HG03342 (cell line): ENCODE results near the gene DPH7.
"Not testable (repeated sequence)": the region's sequence is repeated elsewhere in the genome, so short reads cannot be mapped to it uniquely, and the experiment has no call there.

Experiments used
- ATAC-seq: cut with Tn5 transposase; IDR thresholded peaks from one replicate; pipeline ENCODE4 v1.9.1; 2021; ENCODE audit warnings: mild to moderate bottlenecking, moderate library complexity; ENCODE audit not compliant: unreplicated experiment

Gene DPH7

DNA sequence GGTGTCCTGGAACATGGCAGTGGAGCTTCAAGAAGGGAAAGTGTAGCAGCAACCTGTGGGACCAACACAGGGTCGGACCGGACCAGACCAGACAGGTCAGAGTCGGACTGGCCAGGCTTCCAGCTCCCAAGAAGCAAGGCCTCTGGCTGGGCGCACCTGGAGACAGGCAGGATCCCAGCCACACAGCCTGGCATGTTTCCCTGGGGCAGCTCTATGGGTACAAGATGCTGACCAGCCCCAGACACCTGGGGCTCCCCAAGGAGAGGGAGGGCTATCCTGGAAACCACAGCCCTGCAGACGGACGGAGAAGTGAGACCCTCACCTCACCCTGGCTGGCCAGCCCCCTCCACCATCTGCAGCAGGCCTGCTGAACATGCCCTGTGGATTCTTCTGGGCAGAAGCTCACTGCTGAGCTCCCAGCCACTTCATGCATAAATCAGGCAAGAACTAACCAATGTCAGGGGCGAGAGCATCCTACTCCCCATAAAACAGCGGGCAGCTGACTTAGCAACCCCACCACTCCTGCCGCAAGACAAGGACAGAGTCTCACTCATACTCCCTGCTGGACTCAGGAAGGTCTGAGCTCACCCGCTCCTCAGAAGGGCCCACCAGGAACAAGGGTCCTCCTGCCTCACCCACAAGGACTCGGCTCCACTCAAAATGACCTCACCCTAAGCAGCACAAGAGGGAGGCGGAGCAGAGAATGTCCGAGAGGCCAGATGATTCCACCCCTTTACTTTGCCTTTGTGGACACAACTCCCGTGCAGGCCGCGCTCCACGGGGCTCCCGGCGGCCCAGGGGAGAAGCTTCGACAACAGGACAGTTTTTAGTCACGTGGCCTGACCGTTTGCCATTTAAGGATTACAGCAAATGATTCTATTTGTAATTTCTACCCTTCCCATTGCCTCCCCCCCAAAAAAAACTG lies 2.9 kb upstream of the DPH7 start:
- ATAC-seq, result no peak

DNA sequence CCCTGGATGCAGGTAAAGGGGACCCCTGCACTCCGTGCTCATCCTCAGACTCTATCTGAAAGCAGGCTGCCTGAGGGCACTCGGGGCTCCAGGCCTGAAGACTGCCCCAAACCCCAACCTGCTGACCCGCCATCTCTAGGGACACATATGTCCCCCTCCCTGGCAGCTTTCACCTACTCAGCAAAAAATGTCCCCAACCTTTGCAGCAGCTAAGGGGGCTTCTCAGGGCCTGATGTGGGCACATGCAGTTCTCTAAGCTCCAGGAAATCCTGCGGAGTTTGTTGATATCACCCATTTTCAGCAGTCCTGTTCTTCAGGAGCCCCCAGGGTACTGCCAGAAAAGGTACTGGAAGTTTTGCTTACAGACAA lies 2.2 kb upstream of the DPH7 start:
- no peak for ATAC-seq

DNA sequence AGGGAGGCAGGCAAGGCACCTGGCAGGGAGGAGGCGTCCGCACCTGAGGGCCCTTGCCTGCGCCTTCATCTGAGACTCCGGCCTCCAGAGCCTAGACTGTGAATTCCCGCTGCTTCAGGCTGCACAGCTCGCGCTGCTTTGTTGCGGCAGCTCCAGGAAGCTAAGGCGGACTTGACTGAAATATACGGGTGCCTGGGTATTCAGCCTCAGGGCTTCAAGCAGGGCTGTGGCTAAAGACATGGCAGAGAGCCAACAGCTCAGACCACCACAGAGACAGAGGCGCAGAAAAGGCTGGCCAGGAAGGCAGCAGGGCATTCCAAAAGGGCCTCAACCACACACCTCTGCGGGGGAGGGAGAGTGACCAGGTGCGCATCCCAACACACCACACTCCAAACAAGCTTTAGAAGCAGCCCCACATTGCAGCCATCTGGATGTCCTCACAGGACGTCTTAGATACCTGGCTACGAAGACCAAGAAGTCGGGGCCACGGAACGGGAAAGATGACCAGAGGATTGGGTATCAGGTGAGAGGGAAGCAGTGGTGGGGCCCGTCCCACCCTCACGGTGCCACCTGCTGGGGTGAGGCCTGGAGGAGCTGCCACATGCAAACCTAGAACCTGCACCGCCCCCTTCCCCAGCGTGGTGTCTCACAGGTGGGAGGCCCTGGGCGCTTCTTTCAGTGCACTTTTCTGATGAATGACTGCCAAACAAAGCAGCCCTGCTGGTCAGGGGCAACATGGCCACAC lies 1.7 kb upstream of the DPH7 start:
- no peak for ATAC-seq

DNA sequence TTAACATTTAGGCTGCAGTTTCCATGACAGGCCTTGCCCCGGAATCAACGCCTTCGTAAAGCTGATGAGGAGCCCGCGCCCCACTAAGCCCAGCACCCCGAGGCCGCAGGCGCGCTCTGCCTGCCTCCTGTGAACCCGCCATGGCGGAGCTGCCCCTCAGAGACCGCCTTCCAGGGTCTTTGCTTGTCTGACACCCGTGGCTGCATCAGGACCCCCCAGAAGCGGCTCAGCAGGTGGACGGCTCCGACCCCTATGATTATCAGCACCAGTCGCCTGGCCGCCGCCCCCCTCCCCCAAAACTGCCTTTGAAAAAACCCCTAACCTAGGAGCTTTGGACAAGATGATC lies 507 bp upstream of the DPH7 start:
- no peak for ATAC-seq

DNA sequence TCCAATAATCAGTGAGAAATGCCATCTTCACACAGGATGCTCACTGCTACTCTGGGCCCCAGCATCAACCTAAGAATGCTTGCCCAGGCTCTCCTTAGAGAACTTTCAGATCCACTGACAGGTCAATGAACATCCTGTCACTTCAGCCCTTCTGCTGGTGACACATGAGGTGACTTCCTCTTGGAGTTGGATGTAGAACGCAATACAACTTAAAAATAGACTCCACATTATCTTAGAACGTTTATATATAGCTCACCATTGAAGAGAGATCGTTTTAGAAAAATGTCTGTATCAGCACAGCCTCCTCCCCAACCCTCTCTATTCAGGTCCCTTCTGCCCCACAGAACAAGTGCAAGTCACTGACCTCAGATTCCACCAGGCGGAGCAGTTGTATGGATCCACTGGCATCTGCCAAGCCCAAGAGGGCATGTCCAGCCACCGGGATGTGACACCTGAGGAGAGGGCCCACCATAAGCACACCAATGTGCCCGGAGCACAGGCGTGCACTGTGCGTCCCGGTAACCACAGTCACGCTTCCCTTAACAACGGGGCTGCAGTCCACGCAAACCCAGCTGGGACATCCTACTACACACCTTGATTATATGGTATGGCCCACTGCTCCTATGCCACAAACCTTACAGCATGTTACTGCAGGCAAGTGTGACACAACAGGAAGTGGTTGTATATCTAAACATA lies 2.9 kb downstream of the DPH7 start:
- no peak for ATAC-seq

DNA sequence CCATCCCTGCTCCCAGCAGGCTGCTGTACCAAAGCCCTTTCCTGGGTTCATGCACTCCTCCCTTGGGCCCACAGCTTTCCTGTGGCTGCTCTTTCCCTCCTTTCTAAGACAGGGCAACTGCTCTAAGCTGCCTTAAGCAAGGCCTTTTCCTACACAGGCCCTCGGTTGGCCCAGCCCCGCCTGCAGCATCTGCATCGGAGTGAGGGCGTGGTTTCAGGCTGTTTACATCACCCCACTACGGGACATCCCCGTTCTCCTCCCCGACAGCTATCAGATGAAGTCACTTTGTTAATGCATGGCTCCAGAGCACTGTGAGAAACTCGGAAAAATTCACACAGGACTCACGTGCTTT lies 3.4 kb downstream of the DPH7 start:
- no peak for ATAC-seq

DNA sequence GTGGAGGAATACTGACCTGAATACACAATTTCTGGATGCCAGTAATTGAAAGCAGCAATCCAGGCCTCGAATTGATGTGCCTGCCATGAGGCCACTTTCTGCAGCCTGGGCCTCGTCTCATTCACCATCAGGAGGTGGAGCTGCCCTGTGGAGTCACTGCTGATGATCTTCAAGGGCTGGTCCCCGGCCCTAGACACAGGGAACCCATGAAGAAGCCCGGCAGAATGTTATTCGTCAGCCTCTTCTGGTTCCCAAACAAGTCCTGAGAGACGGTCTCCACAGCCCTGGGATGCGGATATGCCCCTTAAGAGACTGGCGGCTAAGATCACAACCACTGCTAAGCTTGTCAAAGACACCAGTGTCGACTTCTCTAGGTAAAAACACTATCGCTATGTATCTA lies 4.5 kb downstream of the DPH7 start:
- ATAC-seq, result no peak

DNA sequence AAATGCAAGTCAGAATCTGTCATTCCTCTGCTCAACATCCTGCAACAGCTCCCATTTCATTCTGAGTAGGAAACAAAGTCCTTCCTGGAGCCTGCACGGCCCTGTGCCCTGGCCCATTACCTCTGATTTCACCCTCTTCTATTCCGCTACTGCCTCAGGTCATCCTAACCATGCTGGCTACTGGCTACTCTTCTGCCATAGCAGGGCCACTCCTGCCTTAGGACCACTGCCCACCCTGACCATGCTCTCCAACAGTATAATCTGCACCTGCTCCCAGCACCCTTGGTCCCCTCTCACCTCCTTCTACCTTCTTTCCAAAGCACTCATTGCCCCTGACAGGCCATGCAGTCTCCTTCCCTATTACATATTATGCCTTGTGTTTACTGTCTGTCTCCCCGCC lies 8.2 kb downstream of the DPH7 start:
- no peak for ATAC-seq

DNA sequence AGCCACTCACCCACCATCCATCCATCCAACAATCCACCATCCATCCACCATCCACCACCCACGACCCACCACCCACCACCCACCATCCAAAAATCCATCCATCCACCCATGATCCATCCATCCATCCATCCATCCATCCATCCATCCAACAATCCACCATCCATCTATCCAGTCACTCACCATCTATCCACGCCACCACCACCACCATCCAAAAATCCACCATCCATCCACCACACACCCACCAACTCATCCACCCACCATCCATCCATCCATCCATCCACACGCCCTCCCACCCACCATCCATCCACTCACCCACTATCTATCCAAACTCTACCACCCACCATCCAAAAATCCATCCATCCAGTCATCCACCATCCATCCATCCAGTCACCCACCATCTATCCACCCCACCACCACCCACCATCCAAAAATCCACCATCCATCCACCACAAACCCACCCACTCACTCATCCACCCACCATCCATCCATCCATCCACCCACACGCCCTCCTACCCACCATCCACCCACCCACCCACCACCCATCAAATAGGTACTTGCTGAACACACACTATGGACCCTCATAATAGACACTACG lies 9.0 kb downstream of the DPH7 start:
- ATAC-seq, result no peak

DNA sequence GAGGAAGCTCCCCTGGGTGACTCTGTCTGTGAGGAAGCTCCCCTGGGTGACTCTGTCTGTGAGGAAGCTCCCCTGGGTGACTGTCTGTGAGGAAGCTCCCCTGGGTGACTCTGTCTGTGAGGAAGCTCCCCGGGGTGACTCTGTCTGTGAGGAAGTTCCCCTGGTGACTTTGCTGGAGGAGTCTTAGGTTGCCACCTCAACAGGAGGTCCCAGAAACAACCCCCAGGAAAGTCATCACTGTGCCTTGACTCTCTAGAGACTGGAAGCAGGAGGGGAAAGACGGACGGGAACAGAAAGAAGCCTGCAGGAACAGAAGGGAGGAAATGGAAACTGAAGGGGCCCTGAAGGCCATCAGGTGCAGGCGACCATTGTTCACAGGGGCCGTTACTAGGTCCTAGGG lies 10.3 kb downstream of the DPH7 start:
- ATAC-seq, result not testable (repeated sequence)

DNA sequence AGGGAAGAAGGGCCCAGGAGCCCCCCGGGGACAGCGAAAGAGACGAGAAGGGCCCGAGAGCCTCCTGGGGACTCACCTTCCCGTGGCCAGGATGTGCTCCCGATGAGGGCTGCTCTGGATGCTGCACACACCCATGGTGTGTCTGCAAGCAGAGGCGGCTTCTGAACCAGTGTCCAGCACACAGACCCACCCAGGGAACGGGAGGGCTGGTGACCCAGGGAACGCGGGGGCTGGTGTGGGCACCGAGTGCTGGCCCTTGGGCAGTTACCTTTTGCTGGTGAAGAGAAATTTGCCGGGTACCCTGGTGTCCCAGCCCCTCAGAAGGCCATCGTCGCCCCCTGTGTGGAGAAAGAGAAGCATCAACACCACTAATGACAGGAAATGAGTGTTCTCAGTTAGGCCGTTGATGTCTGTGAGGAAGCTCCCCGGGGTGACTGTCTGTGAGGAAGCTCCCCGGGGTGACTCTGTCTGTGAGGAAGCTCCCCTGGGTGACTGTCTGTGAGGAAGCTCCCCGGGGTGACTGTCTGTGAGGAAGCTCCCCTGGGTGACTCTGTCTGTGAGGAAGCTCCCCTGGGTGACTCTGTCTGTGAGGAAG lies 13.8 kb downstream of the DPH7 start:
- no peak for ATAC-seq

DNA sequence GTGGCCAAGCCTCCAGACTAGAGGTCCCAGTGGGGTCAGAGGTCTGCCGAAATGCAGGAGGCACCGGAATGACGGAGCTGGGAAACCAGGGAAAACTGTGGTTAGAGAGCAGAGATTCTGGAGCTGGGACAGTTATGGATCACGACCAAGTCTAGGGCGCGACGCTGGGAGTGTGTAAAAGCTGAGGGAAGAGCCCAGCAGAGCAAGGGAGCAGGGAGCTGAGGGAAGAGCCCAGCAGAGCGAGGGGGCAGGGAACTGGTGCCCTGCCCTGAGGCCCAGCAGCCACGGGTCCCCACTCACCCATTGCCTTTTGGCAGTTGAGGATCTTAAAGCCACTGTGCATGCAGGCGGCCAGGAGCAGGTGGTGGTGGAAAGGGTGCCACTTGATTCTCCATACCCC lies 14.6 kb downstream of the DPH7 start:
- ATAC-seq, result no peak

DNA sequence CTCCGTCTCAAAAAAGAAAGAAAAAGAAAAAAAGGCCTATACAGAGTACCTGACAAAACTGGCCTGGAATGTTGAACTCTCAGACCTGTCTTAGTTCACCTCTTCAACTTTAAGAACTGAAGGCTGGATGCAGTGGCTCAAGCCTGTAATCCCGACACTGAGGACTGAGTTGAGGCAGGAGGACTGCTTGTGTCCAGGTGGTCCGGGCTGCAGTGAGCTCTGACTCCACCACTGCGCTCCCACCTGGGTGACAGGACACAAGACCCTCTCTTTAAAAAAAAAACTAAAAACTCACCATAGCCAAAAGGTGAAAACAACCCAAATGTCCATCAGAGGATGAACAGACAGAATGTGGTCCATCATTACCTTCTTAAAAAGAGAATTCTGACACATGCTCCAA lies 20.6 kb downstream of the DPH7 start:
- ATAC-seq, result no peak

DNA sequence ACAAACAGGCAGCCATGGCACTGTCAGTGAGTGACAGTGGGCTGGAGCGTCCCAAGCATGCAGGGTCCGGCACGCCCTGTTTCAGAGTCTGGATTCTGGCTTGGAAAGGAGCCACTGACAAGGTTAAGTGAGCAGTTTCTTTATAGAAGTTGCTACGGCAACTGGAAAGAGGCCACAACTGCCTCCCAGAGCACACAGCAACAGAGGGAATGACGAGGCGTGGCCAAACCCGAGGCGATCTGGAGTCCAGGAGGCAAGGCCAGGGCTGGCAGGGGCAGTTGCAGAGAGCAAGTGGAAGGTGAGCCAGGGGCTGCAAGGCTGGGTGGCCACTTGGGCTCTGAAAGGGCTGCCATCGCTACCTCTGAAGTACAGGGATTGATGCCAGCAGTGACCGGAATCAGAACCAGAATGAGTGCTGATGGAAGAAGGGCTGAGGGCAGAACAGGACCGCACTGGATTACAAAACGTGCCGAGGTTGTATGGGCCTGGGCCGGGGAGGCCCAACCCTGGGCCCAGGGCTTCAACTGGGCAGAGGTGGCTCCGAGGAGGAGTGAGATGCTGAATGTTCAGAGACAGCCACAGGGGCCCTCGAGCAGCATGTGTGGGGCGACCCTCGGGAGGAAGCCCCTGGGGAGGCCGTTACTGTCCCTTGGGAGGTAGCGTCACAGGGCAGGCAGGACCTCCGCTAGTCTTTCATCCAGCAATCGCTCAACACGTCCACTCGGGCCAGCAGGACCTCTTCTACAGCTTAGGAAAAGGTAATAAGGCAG lies 22.5 kb downstream of the DPH7 start:
- no peak for ATAC-seq

DNA sequence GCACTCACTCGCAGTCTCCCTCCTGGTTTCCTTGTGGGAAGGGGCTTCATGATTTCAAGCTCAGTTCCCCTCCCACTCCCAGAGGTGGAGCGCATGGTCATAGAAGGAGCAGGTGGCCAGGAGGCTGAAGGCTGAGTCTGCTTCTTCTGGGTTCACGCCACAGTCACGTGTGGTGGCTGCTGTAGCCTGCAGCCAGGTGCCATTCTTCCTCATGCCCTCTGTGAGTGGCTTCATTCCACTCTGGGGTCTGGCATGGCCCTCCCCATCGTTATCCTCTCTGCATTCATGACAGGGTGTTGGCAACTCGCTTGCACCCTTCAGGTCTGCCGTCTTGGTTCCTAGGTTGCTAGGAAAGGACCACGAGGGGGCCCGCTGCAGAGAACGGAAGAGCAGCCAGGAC lies 23.5 kb downstream of the DPH7 start:
- ATAC-seq, result no peak

DNA sequence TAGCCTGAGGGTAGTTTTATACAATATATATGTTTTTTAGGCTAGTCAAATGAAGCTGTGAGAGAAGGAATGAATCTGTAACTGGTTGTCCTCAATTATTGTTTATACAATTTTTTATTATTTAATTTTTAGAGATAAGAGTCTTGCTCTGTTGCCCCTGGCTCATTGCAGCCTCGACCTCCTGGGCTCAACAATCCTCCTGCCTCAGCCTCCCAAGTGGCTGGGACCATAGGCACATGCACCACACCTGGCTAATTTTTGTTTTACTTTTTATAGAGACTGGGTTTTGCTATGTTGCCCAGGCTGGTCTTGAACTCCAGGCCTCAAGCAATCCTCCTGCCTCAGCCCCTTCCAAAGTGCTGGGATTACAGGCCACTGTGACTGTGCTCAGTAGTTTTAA lies 24.4 kb downstream of the DPH7 start:
- no peak for ATAC-seq

DNA sequence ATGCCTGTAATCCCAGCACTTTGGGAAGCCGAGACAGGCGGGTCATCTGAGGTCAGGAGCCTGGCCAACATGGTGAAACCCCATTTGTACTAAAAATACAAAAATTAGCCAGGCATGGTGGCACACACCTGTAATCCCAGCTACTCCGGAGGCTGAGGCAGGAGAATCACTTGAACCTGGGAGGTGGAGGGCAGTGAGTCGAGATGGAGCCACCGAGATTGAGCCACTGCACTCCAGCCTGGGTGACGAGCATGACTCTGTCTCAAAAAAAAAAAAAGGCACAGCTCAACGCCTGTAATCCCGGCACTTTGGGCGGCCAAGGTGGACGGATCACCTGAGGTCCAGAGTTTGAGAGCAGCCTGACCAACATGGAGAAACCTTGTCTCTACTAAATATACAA lies 25.1 kb downstream of the DPH7 start:
- not testable (repeated sequence) for ATAC-seq

DNA sequence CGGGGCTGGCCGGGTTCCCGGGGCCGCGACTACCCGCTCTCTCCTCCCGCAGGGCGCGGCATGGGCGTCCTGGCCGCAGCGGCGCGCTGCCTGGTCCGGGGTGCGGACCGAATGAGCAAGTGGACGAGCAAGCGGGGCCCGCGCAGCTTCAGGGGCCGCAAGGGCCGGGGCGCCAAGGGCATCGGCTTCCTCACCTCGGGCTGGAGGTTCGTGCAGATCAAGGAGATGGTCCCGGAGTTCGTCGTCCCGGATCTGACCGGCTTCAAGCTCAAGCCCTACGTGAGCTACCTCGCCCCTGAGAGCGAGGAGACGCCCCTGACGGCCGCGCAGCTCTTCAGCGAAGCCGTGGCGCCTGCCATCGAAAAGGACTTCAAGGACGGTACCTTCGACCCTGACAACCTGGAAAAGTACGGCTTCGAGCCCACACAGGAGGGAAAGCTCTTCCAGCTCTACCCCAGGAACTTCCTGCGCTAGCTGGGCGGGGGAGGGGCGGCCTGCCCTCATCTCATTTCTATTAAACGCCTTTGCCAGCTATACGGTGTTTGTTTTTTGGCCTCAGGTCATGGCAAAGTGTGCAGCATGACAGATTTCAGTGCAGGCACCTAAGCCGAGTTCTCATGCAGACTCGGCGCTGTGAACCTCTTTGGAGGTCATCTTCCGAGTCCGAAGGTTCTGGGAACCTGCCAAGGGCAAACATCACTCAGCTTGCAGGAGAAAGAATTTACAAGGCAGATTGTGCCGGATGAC lies 26.5 kb downstream of the DPH7 start:
- ATAC-seq, result peak; percentile 17

DNA sequence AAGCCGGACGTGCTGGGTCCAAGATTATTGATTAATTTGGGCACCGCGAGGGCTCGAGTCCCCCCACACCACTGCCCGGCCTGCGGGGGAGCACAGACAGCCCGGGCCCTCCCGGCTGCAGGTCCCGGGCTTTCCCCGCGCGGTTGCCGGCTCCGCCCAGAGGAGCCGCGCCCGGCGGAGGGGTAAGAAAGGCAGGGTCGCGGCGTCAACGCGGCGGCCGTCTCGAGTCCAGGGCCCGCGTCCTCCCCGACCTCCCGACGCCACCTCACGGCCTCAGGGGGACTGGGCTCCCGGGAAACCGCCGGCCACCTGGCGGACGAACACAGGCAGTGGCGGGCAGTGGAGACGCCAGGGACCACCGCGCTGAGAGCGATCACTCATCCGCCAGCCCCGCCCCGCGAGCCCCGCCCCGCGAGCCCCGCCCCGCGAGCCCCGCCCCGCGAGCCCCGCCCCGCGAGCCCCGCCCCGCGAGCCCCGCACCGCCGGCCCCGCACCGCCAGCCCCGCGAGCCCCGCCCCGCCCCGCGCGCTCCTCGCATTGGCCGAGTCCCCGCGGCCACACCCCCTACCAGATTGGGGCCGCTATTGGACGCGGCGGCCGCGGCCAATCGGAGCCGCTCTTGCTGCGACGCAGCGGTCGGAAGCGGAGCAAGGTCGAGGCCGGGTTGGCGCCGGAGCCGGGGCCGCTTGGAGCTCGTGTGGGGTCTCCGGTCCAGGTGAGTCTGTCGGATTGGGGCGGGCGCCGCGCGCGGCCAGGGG lies 27.3 kb downstream of the DPH7 start, which contains the start of gene MRPL41:
Gene MRPL41 (plus strand): TSS at position 616 of the 758 bp plus-strand sequence. CDS start 203 bp downstream, outside the sequence.
- peak; percentile 77 for ATAC-seq
